Measurements from ENCODE around the gene TRMT2A.

- TF ChIP-seq CTCF (IDR thresholded peaks at IDR 0.05; ENCODE audit: low read length) = no peak
- TF ChIP-seq EZH2phosphoT487 (IDR thresholded peaks at IDR 0.05; ENCODE audit: low read length) = no peak
- no peak for TF ChIP-seq EZH2 (optimal IDR thresholded peaks at IDR 0.05; ENCODE audit: low read depth, low read length)
Observed at GRCh38 chr22:20142711-20143621, 25.9 kb upstream of the TRMT2A start.
